IMR-90 (cell line): ENCODE results near the gene NANOG.
"Not testable (repeated sequence)": the region's sequence is repeated elsewhere in the genome, so short reads cannot be mapped to it uniquely, and the experiment has no call there.

Source experiments
- CEBPB ChIP-seq: IDR thresholded peaks from 2 replicates; pipeline ENCODE4 v1.6.1; 2012; ENCODE audit warnings: low read depth, low read length, improper control_type of control experiment
- ELK1 ChIP-seq: fragments of 150-350 bp; IDR thresholded peaks from 2 replicates; pipeline ENCODE4 v1.6.1; 2016; ENCODE audit warnings: low read depth, mild to moderate bottlenecking, low read length, moderate library complexity, borderline replicate concordance
- FOS ChIP-seq: fragments of 150-350 bp; IDR thresholded peaks from 2 replicates; pipeline ENCODE4 v1.6.1; 2016; ENCODE audit warnings: low read depth, low read length
- MAFK ChIP-seq: IDR thresholded peaks from 2 replicates; pipeline ENCODE4 v1.6.1; 2012; ENCODE audit warnings: low read depth, low read length, improper control_type of control experiment
- MAZ ChIP-seq: IDR thresholded peaks from 2 replicates; pipeline ENCODE4 v1.6.1; 2012; ENCODE audit warnings: low read depth, mild to moderate bottlenecking, low read length, improper control_type of control experiment, moderate library complexity, borderline replicate concordance
- MXI1 ChIP-seq: IDR thresholded peaks from 2 replicates; pipeline ENCODE4 v1.6.1; 2012; ENCODE audit warnings: low read depth, mild to moderate bottlenecking, low read length, moderate library complexity, borderline replicate concordance
- POLR2A ChIP-seq: IDR thresholded peaks from 2 replicates; pipeline ENCODE4 v1.6.1; 2012; ENCODE audit warnings: mild to moderate bottlenecking, low read depth, low read length
- RAD21 ChIP-seq: IDR thresholded peaks from 2 replicates; pipeline ENCODE4 v1.6.1; 2012; ENCODE audit warnings: low read length, improper control_type of control experiment
- RCOR1 ChIP-seq: IDR thresholded peaks from 2 replicates; pipeline ENCODE4 v1.6.1; 2012; ENCODE audit warnings: mild to moderate bottlenecking, low read length, improper control_type of control experiment; ENCODE audit not compliant: insufficient replicate concordance
- RFX5 ChIP-seq: IDR thresholded peaks from 2 replicates; pipeline ENCODE4 v1.8.0; 2012; ENCODE audit warnings: low read depth, mild to moderate bottlenecking, low read length, moderate library complexity
- SMC3 ChIP-seq: fragments of 150-350 bp; IDR thresholded peaks from 2 replicates; pipeline ENCODE4 v1.6.1; 2016; ENCODE audit warnings: low read depth, mild to moderate bottlenecking, antibody characterized with exemption, low read length, moderate library complexity
- TF ChIP-seq, protein P1 (sequence below): conservative IDR thresholded peaks from 2 replicates; pipeline ENCODE4 v1.5.1; 2012; ENCODE audit warnings: mild to moderate bottlenecking, low read depth, low read length, improper control_type of control experiment
- TF ChIP-seq, protein P2 (sequence below): fragments of 150-350 bp; IDR thresholded peaks from 2 replicates; pipeline ENCODE4 v1.6.1; 2017; ENCODE audit warnings: mild to moderate bottlenecking, antibody characterized with exemption, low read length, low read depth

GRCh38 chr12:7843583-7843982 is 54.4 kb downstream of the NANOG start:
- TF ChIP-seq ELK1, MXI1, SMC3, POLR2A, RAD21, MAFK, RFX5, CEBPB, MAZ, FOS, RCOR1: not testable (repeated sequence)
- TF ChIP-seq, protein P1, sequence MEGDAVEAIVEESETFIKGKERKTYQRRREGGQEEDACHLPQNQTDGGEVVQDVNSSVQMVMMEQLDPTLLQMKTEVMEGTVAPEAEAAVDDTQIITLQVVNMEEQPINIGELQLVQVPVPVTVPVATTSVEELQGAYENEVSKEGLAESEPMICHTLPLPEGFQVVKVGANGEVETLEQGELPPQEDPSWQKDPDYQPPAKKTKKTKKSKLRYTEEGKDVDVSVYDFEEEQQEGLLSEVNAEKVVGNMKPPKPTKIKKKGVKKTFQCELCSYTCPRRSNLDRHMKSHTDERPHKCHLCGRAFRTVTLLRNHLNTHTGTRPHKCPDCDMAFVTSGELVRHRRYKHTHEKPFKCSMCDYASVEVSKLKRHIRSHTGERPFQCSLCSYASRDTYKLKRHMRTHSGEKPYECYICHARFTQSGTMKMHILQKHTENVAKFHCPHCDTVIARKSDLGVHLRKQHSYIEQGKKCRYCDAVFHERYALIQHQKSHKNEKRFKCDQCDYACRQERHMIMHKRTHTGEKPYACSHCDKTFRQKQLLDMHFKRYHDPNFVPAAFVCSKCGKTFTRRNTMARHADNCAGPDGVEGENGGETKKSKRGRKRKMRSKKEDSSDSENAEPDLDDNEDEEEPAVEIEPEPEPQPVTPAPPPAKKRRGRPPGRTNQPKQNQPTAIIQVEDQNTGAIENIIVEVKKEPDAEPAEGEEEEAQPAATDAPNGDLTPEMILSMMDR, result not testable (repeated sequence)
- TF ChIP-seq, protein P2, sequence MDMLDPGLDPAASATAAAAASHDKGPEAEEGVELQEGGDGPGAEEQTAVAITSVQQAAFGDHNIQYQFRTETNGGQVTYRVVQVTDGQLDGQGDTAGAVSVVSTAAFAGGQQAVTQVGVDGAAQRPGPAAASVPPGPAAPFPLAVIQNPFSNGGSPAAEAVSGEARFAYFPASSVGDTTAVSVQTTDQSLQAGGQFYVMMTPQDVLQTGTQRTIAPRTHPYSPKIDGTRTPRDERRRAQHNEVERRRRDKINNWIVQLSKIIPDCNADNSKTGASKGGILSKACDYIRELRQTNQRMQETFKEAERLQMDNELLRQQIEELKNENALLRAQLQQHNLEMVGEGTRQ, result not testable (repeated sequence)
